SIG-M5 treated with dmso at 0.1 percent for 504 hours (cell line): ENCODE data around the gene VPS50.

Experiments
- DNase-seq: peaks from one replicate; lab custom pipeline; 2025; ENCODE audit not compliant: unreplicated experiment; lab: John Stamatoyannopoulos, UW

Gene VPS50

DNA sequence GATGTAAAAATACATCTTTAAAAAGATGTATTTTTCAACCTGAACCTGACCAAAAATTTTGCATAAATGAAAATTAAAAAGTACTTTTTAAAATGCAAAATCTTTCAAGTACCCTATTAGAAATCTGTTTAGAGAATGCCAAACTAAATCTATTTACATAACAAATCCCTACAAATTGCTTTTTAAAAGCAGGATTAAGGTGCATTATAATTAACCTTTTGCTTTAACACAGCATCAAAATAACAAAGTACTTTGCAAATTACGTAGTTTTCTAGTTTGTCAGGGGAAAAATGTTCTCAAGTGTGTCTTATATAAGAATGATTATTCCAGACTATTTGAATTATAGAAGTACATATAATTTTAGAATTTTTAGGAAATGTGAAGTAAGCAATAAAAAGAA is 160.8 kb downstream of the VPS50 start:
- no peak for DNase-seq

DNA sequence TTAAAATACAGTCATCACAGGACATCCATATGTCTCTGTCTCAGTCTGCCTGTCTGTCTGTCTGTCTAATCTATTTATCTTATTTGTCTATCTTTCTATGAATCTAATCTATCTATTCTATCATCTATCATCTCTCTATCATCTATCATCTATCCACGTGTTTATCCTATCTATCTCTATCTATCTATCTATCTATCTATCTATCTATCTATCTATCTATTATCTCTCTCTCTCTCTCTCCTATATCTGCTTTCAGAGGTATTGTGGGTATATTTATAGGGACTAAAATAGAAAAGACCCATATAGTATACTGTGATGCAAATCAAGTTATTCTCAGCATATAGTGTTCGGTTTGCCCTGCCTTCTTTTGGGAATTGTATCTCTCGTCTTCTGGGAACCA is 167.5 kb downstream of the VPS50 start:
- no peak for DNase-seq

DNA sequence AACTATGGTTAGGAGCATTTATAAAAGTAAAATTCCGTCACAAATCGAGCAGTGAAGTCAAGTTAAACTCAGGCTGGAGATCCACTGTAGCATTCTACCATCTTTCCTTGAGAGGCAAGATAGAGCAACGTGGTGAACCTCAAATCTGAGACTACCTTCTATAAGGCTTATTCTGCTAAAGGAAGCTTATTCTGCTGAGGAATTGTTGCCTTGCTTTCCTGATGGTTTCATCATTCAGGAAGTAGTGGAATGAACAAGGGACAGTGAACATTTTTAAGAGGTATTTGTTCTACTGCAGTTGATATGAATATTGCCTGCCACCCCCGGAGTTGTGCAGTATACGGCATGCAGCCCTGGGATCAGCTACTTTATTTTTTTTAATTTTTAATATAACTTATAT is 170.8 kb downstream of the VPS50 start:
- no peak for DNase-seq

DNA sequence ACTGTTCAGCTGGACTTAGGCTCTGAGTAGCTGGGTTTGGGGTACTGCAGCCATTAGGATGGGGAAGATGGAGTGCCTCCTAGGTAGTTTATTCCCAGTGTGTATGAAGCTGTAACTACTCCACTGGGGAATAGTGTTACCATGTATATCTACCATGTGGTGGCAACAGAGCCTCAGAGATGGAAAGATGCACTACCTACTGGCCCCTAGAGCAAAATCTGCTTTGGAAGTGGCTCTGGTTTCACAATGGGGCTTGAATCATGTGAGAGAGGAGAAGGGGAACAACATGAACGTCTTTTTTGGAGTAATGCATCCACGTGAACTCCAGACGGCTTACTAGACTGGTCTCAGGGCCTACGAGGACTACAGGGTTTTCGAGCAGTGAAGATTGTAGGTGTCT is 175.1 kb downstream of the VPS50 start:
- no peak for DNase-seq

DNA sequence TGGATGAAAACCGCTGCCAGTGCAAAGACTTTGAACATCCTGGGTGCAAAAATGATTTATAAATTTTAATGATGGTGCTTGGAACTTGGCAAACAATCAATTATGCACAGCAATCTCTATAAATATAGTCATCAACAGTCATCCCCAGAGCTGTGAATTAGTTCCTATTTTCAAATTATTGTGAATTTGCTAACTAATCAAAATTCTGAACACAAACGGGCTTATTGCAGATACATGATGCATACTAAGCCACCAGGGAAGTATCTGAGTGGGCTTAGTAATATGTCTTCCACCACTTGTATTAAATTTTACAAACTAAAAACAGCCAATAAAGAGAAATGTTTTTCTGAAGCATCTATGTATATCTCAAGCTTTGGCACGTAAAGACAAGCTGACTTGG is 177.2 kb downstream of the VPS50 start:
- no peak for DNase-seq
